ENCODE data around the gene PDGFRB. TPM values are rescaled to one million over a fixed set of nuclear protein-coding genes. Genes with fewer than 3 reads are reported as not detected.

The PDGFRB gene
- total and polyA plus RNA-seq, 2 of the 8 experiments (the other 6 are each of a cell fraction or from before 2014, with no cell fraction given): 4.2 to 13.7 TPM

GRCh38 chr5:150144246-150144801 is 11.3 kb downstream of the PDGFRB start:
- DNase-seq (ENCODE audit: low read depth in 1 of 2, low spot score in 2 of 2) (no peak), FAIRE-seq (no peak)
- H3K27ac ChIP-seq (ENCODE audit: low read depth, low read length): no peak overlapping the region
- CTCF ChIA-PET (ENCODE audit: partially characterized antibody): interaction anchor here (1.1 to 13.1 kb wide), 11 partner anchors 9 to 112 kb away, joined by 3 to 188 read pairs (median 5); partner anchors contain the start of gene PDGFRB
- H4K20me1 ChIP-seq (replicated peaks in 1 of 2; ENCODE audit: control insufficient read depth in 1 of 2, insufficient read depth in 2 of 2, low read length in 2 of 2): no peaks in the 10 kb centered on the region
- H3K23me2 ChIP-seq (ENCODE audit: low read depth, low read length): no peaks in the 10 kb centered on the region
- no peak overlapping the region for H3K56ac ChIP-seq (replicated peaks; ENCODE audit: insufficient read length, low read depth, low read length)
- no peak overlapping the region for H3K4me3 ChIP-seq (ENCODE audit: extremely low read depth in 1 of 4, insufficient read depth in 2 of 4, low read depth in 3 of 4, low read length in 4 of 4)
- TF ChIP-seq POU5F1 (IDR thresholded peaks at IDR 0.05; ENCODE audit: low read depth, low read length) (no peak), CTBP2 (IDR thresholded peaks at IDR 0.05; ENCODE audit: borderline replicate concordance, insufficient read depth, insufficient read length, low read length) (peak; percentile 45), BACH1 (IDR thresholded peaks at IDR 0.05; ENCODE audit: low read length) (no peak)
- H4K91ac ChIP-seq (replicated peaks; ENCODE audit: insufficient read length, low read length): peak overlapping the region; percentile 61
- POLR2A ChIA-PET (ENCODE audit: partially characterized antibody): interaction anchor here (1.3 to 1.7 kb wide), 2 partner anchors 12 to 13 kb away, joined by 3 to 6 read pairs; partner anchors contain the start of gene PDGFRB
- H3K9ac ChIP-seq (replicated peaks in 1 of 4; ENCODE audit: extremely low read depth in 1 of 4, low read depth in 3 of 4, low read length in 3 of 4): no peak overlapping the region
- H2BK120ac ChIP-seq (replicated peaks; ENCODE audit: low read depth, low read length): no peak overlapping the region
- peak overlapping the region; percentile 78; the same call in 1 of the 2 replicates for H2BK5ac ChIP-seq (ENCODE audit: low read depth, low read length)
- H2BK15ac ChIP-seq (ENCODE audit: low read length): 0 out of 2 replicates have a peak overlapping the region, but pooled peaks have one; percentile 16
- H2AK5ac ChIP-seq (ENCODE audit: low read depth, low read length): no peak overlapping the region
- H3K4me1 ChIP-seq (replicated peaks in 1 of 4; ENCODE audit: control insufficient read depth in 3 of 4, insufficient read depth in 4 of 4, low read length in 3 of 4): peaks cover under 1 to 16% (median 9%) of the 10 kb centered on the region in 4 experiments
- no peak overlapping the region for H4K8ac ChIP-seq (ENCODE audit: extremely low read depth, insufficient read depth, low read length)
- H3K36me3 ChIP-seq (ENCODE audit: control insufficient read depth in 2 of 4, insufficient read depth in 4 of 4, low read length in 3 of 4): no peaks in the 10 kb centered on the region
- H2BK12ac ChIP-seq (ENCODE audit: low read depth, low read length): peak overlapping the region; percentile 50; the same call in 1 of the 2 replicates
- no peak overlapping the region for H3K14ac ChIP-seq (ENCODE audit: insufficient read length)
- H2AFZ ChIP-seq (ENCODE audit: low read length): no peak overlapping the region
- H3K4me2 ChIP-seq (ENCODE audit: insufficient read depth in 1 of 2, low read depth in 2 of 2, low read length in 2 of 2): peak overlapping the region in 1 of 2 experiments; percentile 35; a peak in 1 of 4 replicates
- WGBS, 2 experiments (ENCODE audit: extremely low coverage in 1 of 2, insufficient coverage in 1 of 2, insufficient read length in 1 of 2, insufficient replicate concordance in 2 of 2, low coverage in 1 of 2, low lambda C conversion rate in 2 of 2, missing lambda C conversion rate in 1 of 2): 63% methylated on average over 6 of the region's 14 CpGs; no CpG with 5 or more reads in 1 of the 2 experiments
- no peak overlapping the region for H2BK20ac ChIP-seq (ENCODE audit: low read length)
- peak overlapping the region; percentile 19; the same call in 1 of the 2 replicates for H3K18ac ChIP-seq (ENCODE audit: extremely low read depth, low read length)
- no peaks in the 10 kb centered on the region for H3K79me2 ChIP-seq (ENCODE audit: control insufficient read depth in 1 of 2, insufficient read depth in 2 of 2, low read length in 2 of 2)
- H4K5ac ChIP-seq (ENCODE audit: insufficient read length, low read depth, low read length): no peak overlapping the region
- no peaks in the 10 kb centered on the region; the same call in 1 of the 2 replicates for H3K79me1 ChIP-seq (ENCODE audit: low read depth, low read length)
- no peaks in the 10 kb centered on the region; a peak in 1 of 7 replicates for H3K27me3 ChIP-seq (replicated peaks in 1 of 4; ENCODE audit: control insufficient read depth in 3 of 4, extremely low read depth in 1 of 4, insufficient read depth in 3 of 4, low read length in 3 of 4)
- no peak overlapping the region for H3K23ac ChIP-seq (ENCODE audit: insufficient read length)
- H3K9me3 ChIP-seq (ENCODE audit: insufficient read depth in 2 of 2, low read depth in 1 of 2, low read length in 1 of 2): no peaks in the 10 kb centered on the region
- H3K4ac ChIP-seq (replicated peaks; ENCODE audit: insufficient read length, low read depth, low read length): no peak overlapping the region

All from H1 (cell line).